ENCODE measurements around the gene MAPKAPK2.

DNA sequence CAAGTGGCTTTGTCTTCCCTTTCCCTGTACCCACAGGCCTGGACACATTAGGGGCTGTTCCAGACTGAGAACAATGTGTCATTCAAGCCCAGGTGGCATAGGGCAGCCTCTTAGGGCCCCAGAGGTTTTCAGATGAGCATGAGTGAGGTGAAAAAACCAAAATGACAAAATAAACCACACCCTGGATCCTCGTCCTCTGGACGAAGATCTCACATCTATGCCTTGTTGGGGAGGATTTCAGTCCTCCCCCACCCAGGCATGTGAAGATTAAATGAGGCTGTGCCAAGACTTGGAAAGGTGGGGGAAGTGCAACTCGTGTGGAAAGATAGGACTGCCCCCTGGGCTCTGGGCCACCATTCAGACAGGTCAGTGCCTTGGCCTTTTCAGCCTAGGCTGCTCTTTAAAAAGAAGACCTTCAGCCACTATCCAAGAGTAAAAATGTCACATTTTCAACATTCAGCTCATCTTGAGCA is 53.1 kb downstream of the MAPKAPK2 start:
- TF ChIP-seq EZH2 (IDR thresholded peaks at IDR 0.05; ENCODE audit: insufficient read depth, poor library complexity, severe bottlenecking) = no peak
- TF ChIP-seq EZH2phosphoT487 (IDR thresholded peaks at IDR 0.05; ENCODE audit: insufficient read depth, low read depth) = no peak

All from GM23248 (cell line).